Measurements from ENCODE around the gene LLGL1.

LLGL1 gene

DNA sequence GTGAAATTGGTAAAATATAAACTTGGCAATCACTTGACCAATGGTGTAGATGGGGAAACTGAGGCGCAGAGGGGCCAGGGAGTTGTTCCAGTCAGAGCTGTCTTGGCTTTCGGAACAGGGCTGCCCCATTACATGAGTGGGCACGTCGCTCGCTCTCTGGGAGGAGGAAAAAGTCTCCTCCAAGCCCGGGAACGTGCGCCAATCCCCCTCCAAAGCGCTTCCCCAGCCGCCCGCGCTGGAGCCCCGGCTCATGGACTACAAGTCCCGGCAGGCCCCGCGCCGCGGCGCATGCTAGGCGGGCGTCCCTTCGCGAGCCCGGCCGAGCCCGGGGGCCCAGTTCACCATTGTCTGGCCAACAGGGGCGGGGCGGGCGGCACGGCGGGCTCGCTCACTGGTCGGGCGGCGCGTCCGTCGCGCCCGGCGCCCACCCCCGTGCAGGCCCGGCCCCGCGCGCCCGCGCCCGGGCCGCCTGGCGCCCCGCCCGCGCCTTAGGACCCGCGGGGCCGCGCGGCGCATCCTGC lies at the start of gene LLGL1:
TSS of gene LLGL1 (plus strand) at position 515 of the 521 bp plus-strand sequence. CDS start 48 bp downstream, outside the sequence.
- peak; percentile 90 for DNase-seq (ENCODE audit: low read depth)

DNA sequence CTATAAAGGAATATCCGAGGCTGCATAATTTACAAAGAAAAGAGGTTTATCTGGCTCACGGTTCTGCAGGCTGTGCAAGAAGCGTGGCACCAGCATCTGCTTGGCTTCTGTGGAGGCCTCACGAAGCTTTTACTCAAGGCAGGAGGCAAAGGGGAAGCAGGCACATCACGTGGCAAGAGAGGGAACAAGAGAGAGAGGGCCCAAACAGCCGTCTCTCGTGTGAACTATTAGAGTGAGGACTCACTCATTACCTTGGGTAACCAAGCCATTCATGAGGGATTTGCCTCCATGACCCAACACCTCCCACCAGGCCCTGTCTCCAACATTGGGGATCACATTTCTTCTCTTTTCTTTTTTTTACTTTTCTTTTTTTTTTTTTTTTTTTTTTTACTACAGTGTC lies 49.3 kb upstream of the LLGL1 start:
- DNase-seq (ENCODE audit: low read depth), result no peak

DNA sequence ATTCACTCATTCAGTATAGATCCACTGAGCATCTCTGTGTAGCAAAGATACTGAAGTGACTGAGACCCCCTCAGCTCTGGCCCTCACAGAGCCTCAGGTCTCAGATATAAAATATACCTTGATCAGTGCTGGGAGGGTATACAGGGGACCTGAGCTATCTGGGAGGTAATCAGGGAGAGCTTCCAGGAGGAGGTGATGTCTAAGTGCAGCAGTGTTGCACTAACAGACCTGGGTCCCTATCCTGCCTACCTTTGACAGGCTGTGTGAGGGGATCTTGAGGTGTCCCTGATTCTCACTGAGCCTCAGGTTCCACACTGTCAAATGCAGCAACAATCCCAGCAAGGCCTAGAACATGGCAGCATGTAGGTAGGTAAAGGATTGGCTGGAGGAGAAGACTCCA lies 48.3 kb upstream of the LLGL1 start:
- no peak for DNase-seq (ENCODE audit: low read depth)

DNA sequence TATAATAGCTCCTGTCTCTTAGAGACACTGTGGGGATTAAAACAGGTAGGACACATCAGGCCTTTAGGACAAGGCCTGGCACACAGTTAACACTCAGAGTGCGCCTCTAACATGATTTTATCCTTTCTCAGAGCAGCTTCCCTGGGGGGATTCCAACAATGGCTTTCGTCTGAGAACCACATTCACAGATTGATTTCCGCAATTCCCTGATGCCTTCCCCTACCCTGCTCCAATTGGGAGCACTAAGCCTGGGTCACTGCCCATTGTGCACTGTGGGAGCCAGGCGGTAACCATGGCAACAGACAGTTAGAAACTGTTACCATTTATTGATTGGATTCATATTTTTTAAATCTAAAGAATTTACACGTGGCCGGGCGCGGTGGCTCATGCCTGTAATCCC lies 47.7 kb upstream of the LLGL1 start:
- no peak for DNase-seq (ENCODE audit: low read depth)

DNA sequence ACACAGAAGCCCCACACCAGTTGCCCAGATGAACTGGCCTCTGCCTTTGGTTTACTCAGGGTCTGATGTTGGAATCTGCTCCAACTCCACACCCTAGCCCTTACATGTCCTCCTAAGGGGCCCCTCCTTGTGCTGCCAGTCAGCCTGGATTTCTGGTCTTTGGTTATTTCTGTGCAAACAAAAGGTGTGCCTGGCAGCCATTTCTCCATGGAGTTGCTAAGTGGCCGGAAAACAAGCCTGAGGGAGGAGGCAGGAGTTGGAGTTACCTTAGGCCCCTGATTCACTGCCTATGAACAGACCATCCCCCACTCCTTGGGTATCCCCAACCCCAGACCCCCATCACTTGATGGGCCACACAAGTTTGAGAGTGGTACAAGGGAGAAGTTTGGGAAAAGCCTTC lies 46.2 kb upstream of the LLGL1 start:
- DNase-seq (ENCODE audit: low read depth), result no peak

DNA sequence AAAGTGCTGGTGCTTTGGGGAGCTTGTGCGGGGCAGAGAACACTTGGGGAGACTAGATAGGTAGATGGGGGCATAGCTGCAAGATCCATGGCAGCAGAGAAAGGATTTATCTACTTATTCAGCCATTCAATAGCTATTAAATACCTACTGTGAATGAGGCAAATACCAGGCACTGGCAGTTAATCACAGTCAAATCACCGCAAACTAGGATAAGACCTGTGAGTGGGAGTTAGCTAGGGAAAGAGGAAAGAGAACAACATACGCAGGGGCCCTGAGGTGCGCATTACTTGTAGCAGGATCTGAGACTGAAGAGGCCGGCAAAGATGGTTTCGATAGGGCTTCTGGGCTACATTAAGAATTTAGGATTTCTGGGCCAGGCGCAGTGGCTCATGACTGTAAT lies 45.6 kb upstream of the LLGL1 start:
- no peak for DNase-seq (ENCODE audit: low read depth)

DNA sequence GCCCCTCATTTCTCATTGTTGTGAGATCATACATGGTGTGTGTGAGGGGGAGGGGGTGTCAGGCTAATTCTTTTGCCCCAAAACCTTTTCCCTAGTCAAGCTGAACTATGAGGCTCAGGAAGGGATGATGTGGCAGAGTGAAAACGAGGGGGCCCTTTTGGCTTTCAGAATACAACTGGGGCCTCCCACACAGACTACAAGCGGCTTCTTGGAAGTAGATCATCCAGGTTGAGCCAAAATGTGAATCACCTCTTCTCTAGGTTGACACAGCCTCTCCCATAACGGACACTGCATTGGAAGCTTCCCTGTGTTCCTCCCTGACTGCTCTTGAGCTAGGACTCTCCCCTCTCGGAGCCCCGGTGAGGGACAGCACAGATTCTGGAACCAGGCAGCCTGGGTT lies 44.1 kb upstream of the LLGL1 start:
- DNase-seq (ENCODE audit: low read depth), result no peak

DNA sequence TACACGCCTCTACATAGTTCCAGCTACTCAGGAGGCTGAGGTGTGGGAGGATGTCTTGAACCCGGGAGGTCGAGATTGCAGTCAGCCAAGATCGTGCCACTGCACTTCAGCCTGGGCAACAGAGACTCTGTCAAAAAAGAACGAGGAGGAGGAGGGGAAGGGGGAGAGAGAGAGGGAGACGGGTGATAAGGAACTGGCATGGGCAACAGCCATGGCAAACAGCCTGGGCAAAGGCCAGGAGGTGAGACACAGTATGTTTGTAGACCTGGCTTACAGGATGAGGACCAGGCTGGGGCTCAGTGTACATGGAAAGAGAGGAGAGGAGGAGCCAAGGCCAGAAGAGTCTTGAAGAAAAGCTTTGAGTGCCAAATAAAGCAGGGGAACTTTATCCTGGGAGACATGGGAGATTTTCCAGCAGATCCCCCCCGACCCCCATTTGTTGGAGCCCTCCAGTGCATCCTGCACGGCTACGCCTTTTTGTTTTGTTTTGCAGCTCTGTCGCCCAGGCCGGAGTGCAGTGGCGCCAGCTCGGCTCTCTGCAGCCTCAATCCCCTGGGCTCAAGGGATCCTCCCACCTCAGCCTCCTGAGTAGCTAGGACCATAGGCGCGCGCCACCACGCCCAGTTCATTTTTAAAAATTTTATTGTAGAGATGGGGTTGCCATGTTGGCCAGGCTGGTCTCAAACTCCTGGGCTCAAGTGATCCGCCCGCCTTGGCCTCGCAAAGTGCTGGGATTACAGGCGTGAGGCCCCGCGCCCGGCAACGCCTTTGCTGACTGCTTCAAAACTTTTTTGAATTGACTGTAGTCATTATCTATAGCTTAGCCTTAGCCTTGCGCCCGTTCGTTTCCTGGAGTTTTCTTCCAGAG lies 43.1 kb upstream of the LLGL1 start:
- DNase-seq (ENCODE audit: low read depth), result no peak

DNA sequence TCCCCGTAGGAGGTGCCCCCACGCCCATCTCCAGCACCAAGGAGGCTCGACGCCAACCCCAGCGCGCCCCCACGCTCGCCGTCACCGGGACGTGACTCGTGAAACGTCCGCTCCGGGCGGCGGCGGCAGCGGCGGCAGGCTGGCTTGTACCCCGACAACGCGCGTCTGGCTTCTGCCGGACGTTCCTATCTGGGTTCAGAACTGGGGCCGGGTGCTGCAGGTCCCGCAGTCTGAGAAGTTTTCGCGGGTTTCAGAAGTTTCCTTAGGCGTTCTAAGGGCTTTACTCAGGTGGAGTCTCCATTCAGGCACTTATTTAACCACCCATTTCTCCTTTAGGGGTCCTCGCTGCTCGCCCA lies 42.5 kb upstream of the LLGL1 start:
- peak; percentile 62 for DNase-seq (ENCODE audit: low read depth)

DNA sequence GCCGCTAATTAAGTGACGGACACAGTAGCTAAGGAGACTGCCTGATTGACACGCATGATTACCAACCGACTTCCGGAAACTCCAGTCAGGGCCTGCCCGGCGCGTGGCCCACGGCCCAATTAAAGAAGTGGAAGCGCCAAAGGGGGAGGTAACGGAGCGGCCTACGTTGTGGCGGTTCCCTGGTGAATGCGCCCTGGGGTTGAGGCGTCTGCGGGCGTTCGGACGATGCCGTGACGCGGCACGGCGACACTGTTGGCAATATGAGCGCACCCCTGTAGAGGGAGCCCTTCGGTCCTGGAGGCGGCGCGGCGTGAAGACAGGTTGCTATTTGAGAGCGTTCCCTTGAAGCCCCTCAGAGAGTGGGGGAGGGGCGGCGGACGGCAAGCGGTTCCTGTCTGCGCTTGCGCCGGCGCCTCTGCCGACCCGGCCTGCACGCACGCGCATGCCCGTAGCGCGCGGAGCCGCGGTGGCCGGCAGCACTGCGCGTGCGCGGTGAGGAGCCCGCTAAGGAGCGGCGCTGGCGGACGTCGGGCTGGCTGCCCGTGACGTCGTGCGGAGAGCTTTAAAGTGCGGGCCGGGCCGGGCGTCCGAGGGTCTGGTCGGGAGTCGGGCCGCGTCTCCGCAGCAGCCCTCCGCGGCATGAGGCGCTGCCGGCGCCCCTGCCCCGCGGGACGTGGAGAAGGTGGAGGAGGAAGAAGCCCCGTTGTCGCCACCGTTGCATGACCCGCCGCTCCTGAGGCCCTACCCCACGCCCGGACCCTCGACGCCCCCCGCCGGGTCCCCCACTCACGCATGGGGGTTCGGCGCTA lies 41.9 kb upstream of the LLGL1 start, which contains the start of gene ALKBH5:
TSS of gene ALKBH5 (plus strand) at position 495 of the 809 bp plus-strand sequence. CDS start 416 bp downstream, outside the sequence.
- peak; percentile 99 for DNase-seq (ENCODE audit: low read depth)

DNA sequence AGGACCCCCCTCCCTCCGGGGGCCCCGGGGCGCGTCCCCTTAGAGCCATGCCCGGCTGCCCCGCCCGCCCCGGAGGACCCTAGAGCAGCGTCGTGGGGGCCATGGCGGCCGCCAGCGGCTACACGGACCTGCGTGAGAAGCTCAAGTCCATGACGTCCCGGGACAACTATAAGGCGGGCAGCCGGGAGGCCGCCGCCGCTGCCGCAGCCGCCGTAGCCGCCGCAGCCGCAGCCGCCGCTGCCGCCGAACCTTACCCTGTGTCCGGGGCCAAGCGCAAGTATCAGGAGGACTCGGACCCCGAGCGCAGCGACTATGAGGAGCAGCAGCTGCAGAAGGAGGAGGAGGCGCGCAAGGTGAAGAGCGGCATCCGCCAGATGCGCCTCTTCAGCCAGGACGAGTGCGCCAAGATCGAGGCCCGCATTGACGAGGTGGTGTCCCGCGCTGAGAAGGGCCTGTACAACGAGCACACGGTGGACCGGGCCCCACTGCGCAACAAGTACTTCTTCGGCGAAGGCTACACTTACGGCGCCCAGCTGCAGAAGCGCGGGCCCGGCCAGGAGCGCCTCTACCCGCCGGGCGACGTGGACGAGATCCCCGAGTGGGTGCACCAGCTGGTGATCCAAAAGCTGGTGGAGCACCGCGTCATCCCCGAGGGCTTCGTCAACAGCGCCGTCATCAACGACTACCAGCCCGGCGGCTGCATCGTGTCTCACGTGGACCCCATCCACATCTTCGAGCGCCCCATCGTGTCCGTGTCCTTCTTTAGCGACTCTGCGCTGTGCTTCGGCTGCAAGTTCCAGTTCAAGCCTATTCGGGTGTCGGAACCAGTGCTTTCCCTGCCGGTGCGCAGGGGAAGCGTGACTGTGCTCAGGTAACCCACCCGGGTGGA lies 41.0 kb upstream of the LLGL1 start:
- no peak for DNase-seq (ENCODE audit: low read depth)

DNA sequence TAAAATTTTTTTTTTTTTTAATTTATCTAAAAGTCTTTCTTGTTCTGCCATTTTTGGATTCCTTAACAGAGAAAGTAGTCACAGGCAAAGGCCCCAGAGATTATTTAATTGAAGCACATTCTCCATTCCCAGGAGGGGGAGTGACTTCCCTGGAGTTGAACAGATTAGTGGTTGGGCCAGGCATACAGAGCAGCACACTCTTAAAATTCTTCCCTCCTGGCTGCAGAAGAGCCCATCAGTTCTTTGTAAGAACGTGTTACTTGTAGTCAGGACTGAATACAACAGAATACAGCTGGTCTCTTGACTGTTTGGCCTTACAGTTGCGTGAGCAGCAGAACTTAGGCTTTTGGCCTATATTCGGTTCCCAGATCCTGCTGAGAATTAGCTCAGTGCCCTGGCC lies 40.0 kb upstream of the LLGL1 start:
- no peak for DNase-seq (ENCODE audit: low read depth)

DNA sequence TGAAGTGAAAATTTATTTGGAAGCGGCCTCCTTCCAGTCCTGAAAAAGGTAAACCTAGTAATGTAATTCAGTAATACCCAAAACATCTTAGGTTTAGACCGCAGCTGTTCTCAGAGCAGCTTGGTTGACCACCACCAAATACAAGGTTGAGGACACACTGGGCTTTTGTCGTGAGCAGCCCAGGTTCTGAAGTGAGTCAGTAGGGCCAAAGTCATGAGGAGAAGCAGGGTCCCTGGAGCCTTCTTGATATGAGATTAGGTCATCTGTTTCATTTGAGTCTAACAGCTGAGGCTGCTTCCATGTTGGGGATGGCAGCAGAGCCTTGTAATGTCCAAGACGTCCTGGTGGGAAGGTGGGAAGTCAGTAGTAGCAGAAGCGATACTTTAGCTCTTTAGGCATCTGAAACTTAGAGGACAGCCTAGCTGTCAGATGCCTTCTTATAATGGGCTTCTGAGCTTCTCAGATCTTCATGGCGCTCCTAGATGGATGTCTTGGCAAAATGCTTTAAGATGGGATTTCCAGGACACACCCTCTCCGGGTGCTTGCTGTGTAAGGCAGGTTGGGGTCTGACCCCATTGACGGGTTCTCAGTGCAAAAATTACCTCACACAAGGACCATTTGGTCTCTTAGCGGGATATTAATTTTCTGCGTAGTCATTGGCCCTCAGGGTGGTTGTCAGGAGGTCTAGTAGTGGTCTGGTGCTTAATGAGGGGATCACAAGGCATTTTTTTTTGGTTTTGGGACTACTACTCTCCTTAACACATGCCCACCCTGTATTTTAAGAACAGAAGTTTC lies 39.4 kb upstream of the LLGL1 start:
- DNase-seq (ENCODE audit: low read depth), result no peak

DNA sequence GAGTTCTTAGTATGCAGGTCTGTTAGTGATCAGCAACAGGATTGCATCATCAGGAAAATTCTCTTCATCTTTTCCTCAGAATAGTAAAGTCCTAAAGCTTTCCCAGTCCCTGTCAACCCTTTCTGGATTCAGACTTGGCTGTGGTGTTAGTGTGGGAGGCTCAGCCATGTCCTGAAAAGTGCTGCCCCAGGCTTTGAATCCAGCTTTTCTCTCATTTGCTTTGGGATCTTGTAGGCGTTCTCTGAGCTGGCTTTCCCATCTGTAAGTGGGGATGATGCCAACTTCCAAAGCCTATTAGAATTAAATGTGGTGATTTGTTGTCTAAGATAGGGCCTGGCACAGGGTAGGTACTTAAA lies 38.8 kb upstream of the LLGL1 start:
- DNase-seq (ENCODE audit: low read depth), result peak; percentile 52

DNA sequence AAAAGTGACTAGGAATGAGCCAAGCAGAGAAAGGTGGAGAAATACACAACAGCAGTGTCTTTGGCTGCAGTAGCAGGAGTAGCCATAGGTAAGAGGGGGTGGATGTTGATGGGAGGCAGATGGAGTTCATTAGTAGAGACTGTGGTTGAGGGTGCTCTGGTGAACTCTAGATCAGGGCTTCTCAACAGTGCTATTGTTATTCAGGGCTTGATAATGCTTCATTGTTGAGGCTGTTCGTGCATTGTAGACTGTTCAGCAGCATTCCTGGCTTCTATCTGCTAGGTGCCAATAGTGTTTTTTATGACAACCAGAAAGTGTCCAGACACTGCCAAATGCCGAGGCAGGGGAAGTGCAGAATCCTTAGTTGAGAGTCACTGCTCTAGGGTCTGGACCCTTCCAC lies 38.2 kb upstream of the LLGL1 start:
- DNase-seq (ENCODE audit: low read depth), result no peak

DNA sequence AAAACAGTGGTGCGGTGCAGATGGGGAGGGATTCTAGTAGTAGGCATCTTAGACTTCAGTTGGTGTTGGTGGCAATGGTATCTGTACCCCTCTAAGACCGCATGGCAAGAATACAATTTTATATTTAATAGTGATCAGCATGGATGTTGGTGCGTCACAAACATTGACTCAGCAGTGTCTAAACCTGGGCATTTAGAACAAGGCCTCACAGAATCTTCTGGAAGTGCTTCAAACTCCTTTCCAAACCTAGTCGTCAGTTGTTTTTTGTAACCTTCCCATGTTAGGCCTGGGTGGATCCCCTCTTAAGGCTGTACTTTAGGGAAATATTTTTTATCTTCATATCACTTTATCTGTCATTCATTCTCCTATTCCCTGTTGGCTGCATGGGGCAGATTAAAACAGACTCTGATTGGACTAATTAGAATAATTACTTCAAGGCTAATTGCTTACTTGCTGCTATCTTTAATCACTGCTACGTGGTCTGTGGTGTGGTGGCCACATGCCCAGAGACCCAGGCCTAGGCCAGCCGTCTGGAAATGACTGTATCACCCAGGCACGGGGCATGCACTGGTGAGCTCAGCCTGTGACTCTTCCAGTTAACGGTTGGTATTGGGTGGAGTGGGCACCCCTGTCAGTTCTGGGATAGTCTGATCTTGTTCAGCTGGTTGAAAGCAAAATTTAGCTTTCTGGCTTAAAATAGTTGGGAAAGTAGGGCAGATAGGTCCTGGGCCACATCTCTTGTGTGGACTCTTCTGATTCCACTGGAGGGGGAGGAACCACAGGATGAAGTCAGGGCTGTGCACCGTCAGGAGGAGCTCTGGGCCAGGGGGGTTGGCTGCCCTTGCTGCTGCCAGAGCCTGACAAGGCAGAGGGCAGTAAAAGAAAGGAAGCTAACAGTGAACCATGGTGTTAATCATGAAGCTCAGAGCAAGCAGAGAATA lies 37.3 kb upstream of the LLGL1 start:
- DNase-seq (ENCODE audit: low read depth), result no peak

DNA sequence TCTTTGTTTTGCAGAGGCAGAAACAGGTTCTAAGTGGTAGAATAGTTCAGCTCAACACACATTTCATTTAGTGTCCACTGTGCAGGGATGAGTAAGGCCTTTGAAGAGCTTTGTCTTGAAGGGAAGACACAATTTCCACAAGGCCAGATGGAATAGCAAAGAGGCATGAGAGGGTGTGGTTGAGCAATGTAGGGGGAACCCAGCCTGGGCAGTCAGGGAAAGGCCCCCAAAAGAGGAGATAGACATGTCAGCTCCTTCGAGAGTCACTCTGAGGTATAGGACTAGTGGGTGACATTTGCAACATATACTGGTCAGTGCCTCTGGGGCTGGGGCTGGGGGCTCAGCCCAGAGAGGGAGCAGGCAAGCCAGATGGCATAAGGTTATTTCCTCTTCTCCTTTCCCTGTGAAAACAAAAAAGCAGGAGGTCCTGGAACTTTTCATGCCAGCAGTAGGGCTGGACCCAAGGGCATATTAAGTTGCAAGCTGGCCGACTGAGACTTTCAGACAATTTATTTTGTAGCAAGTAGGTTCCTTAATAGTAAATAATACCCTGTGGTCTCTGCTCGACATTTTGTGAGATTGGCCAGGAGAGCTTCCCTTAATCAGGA lies 34.7 kb upstream of the LLGL1 start:
- no peak for DNase-seq (ENCODE audit: low read depth)

DNA sequence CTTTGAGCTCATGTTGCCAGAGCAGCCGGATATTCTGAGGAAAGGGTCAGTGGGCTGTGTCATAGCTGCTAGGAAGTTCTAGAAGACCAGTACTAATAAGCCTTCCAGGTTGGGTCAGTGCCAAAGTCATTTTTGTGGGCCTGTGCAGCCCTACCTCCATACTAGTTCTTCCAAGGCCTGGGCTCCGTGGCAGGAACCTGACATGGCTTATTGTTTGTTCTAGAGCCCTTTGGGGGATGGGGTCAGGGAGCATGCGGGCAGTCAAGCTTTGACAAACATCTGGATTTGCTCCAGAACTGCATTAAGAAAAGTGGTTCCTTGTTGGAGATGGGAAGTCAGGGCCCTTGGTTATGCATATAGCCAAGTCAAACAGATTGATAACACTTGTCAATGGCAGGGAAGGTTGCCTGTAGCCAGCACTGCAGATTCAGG lies 34.2 kb upstream of the LLGL1 start:
- no peak for DNase-seq (ENCODE audit: low read depth)

DNA sequence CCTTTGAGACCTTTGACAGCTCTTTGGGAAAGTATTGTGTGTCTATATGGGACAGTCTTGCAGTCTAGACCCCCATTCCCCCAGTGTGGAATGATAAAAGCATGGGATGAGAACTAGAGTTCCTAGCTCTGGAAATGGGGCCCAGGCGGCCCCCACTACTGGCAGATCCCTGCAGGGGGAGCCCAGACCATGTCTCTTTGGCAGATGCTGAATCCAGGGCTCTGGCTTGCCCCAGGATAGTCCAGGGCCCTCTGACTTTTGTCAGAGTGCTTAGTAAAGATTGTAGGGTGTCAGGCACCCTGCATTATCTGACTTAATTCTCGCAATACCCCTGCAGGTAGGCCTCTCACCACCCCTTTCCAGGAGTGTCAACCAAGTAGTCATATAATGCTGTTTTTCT lies 33.5 kb upstream of the LLGL1 start:
- DNase-seq (ENCODE audit: low read depth), result no peak

DNA sequence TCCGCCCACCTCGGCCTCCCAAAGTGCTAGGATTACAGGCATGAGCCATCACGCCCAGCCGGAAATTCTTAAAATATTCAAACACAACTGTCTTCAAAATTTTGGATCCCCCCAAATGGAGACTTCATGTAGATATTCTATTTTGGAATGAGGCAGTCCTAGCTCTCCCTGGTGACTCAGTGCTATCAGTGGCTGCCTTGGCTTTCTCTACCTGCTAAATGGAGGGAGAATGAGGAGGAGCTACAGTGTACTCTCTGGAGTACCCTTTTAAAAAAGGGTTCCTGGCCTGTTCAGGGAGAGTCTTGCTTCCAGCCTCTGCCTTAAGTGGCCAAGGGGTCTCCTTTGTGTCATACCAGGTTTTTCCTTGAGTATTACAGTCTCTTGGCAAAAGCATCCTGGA lies 31.0 kb upstream of the LLGL1 start:
- DNase-seq (ENCODE audit: low read depth), result no peak
